Nephron progenitor cell (in vitro differentiated cells): Measurements from ENCODE around the gene ASTN2.

Source experiments
- DNase-seq: peaks from one replicate; pipeline ENCODE4 v3.0.0; 2021
- H3K27ac Mint-ChIP-seq: 2 replicates; pipeline ENCODE4 v1.8.0; 2021; ENCODE audit warnings: mild to moderate bottlenecking, moderate library complexity, mixed read lengths
- H3K27me3 Mint-ChIP-seq: 2 replicates; pipeline ENCODE4 v1.8.0; 2021; ENCODE audit warnings: mild to moderate bottlenecking, low read depth, mixed read lengths; ENCODE audit not compliant: poor library complexity
- H3K36me3 Mint-ChIP-seq: 2 replicates; pipeline ENCODE4 v1.8.0; 2021; ENCODE audit warnings: low read depth, mixed read lengths
- H3K4me1 Mint-ChIP-seq: 2 replicates; pipeline ENCODE4 v1.8.0; 2021; ENCODE audit warnings: mixed read lengths
- H3K4me3 Mint-ChIP-seq: 2 replicates; pipeline ENCODE4 v1.8.0; 2021; ENCODE audit warnings: mild to moderate bottlenecking, moderate library complexity, mixed read lengths
- H3K9me3 Mint-ChIP-seq: 2 replicates; pipeline ENCODE4 v1.8.0; 2021; ENCODE audit warnings: mild to moderate bottlenecking, moderate library complexity, mixed read lengths
- TF ChIP-seq, protein P1 (sequence below): fragments of 200-600 bp; sonication (generic); IDR thresholded peaks from 2 replicates; pipeline ENCODE4 v1.5.0; 2021; ENCODE audit warnings: antibody characterized with exemption

The ASTN2 gene

DNA sequence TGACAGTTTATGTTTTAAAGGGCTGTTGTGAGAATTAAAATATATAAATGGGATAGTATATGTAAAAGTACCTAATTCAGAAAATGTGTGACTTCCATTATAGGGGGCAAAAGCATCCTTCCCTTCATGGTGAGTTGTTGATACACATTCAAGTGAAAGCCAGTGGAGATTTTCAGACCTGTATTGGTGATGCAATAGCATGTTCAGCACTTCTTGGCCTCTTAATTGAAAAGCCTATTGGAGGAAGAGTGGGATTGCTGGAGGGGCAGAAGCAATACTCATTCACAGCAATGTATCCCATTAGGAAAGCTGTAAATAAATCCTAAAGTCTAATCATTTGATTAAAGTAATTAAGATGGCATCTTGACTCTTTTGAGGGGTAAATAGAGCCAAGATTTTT is 710.4 kb downstream of the ASTN2 start:
- Mint-ChIP-seq H3K27me3 (no peaks in the 10 kb centered on the region), H3K4me1 (no peaks in the 10 kb centered on the region)

DNA sequence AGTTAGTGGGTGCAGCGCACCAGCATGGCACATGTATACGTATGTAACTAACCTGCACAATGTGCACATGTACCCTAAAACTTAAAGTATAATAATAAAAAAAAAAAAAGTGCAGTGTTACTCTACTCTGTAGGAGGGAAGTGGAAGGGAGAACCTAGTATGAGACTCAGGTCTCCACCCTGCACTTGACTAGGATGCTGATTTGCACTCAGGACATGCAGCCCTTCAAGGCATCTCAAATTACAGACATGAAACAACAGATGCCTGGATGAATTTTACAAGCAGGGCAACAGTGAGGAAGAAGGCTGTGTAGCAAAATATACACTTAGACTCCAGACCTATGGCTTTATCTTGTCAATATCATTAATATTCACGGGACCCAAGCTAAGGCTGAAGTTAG is 711.2 kb downstream of the ASTN2 start:
- H3K4me3 Mint-ChIP-seq = no peak overlapping the region
- H3K27ac Mint-ChIP-seq = no peak overlapping the region
- H3K4me1 Mint-ChIP-seq = no peaks in the 10 kb centered on the region
- H3K27me3 Mint-ChIP-seq = no peaks in the 10 kb centered on the region
- H3K9me3 Mint-ChIP-seq = no peaks in the 10 kb centered on the region
- TF ChIP-seq, protein P1, sequence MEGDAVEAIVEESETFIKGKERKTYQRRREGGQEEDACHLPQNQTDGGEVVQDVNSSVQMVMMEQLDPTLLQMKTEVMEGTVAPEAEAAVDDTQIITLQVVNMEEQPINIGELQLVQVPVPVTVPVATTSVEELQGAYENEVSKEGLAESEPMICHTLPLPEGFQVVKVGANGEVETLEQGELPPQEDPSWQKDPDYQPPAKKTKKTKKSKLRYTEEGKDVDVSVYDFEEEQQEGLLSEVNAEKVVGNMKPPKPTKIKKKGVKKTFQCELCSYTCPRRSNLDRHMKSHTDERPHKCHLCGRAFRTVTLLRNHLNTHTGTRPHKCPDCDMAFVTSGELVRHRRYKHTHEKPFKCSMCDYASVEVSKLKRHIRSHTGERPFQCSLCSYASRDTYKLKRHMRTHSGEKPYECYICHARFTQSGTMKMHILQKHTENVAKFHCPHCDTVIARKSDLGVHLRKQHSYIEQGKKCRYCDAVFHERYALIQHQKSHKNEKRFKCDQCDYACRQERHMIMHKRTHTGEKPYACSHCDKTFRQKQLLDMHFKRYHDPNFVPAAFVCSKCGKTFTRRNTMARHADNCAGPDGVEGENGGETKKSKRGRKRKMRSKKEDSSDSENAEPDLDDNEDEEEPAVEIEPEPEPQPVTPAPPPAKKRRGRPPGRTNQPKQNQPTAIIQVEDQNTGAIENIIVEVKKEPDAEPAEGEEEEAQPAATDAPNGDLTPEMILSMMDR = no peak
- no peak for DNase-seq
- peaks cover 43% of the 10 kb centered on the region for H3K36me3 Mint-ChIP-seq

More for the DNA sequence above, 710.4 kb downstream of the ASTN2 start:
- no peak for DNase-seq
- Mint-ChIP-seq H3K9me3 (no peaks in the 10 kb centered on the region), H3K4me3 (no peak overlapping the region), H3K36me3 (peaks cover 34% of the 10 kb centered on the region), H3K27ac (no peak overlapping the region)
- TF ChIP-seq, protein P1 = no peak

DNA sequence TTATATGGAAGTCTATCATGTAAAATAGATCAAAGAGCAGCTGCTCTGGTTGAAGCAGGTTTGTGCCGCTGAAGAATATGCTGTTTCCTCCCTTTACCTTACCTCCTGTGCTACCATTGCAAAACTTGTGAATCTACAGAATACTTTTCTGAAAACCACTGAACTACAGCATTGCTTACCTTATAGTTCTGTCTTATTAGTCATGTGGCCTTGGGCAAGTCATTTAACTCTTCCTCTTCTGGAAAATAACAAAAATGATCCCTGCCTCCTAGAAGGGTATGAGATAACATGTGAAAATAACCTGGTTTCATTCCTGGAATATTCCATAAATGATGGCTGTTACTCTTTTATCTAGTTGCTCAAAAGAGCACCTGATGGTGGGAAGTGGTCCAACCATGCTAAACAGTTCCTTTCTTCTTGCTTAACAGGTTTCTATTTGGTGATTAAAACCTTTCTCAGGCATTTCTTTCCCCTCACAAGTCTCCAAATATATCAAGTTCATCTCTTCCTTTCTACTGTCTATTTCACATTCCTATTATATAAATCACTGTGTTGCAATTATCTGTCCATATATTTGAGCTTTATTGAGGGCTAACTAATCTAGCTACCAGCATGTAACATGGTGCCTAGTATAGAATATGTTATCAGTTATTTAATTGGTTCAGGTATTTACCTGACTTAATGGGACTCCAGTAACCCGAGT is 712.8 kb downstream of the ASTN2 start:
- Mint-ChIP-seq H3K27ac (no peak overlapping the region), H3K36me3 (peaks cover 58% of the 10 kb centered on the region)

DNA sequence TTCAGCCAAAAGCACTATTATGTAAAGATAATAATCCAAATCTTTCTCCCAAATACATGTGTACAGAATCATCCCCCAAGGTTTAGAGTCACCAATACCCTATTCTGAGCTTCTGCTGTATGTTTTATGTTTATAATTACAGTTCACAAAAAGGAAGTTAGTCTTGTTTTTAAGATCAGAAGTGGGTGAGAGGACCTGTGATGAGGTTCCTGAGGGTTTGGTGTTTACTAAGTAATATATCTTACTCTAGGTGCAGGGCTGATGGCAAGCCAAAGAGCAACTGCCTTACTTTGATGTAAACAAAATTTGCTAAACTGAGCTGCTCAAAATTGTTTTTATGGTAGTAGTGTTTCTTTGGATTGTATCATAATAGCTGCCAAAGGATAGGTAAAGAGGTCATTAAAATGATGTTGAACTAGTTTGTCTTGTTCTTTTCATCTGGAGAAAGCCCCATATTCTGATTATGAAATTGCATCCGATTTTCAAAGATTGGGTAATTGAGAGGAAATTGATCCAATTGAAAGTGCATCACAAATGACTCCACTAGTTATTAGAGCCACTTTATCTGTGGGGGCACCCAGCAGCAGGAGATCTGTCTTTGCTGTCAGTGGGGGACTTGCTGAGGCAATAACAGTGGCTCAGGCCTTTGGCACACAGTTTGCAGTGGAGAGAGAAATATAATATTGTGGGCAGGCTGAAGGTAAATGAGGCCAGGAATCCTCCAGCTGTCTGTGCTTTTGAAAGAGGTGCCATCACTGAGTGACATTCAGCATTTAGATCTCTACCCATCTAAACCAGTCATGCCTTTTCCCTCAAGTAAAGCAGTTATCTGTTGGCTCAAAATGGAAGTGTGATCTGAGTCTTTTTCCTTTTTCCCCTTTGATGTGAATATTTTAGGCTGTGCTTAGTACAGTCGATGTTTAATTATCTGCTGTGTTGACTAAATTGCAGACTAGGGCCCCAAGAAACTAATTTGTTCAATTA is 713.7 kb downstream of the ASTN2 start:
- Mint-ChIP-seq H3K27me3 (no peaks in the 10 kb centered on the region), H3K9me3 (no peaks in the 10 kb centered on the region), H3K4me1 (no peaks in the 10 kb centered on the region), H3K27ac (no peak overlapping the region), H3K36me3 (peaks cover 60% of the 10 kb centered on the region), H3K4me3 (no peak overlapping the region)
- TF ChIP-seq, protein P1 = no peak
- DNase-seq = no peak

More for the DNA sequence above, 712.8 kb downstream of the ASTN2 start:
- TF ChIP-seq, protein P1 = no peak
- no peaks in the 10 kb centered on the region for H3K27me3 Mint-ChIP-seq
- DNase-seq = no peak
- no peaks in the 10 kb centered on the region for H3K4me1 Mint-ChIP-seq
- H3K9me3 Mint-ChIP-seq = no peaks in the 10 kb centered on the region
- no peak overlapping the region for H3K4me3 Mint-ChIP-seq

DNA sequence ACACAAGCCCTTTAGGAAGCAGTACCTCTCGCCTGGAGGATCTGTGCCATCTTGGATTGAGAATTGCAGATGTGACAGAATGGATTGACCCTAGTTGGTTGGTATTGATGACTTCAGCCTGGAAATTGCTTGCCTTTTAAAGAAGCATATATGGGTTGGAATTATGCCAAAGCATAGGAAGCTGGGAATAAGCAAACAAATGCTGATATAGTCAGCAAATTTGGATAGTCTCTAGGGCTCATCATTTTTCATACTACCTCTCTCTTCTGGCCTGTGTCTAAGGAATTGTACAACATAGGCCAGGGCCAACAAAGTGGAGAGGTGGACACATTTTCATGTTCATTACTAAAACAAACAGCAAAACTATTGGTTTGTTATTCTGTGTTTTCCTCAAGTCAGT is 714.6 kb downstream of the ASTN2 start:
- H3K36me3 Mint-ChIP-seq = peaks cover 60% of the 10 kb centered on the region
- no peaks in the 10 kb centered on the region for H3K27me3 Mint-ChIP-seq
- H3K27ac Mint-ChIP-seq = no peak overlapping the region
- no peaks in the 10 kb centered on the region for H3K9me3 Mint-ChIP-seq
- no peaks in the 10 kb centered on the region for H3K4me1 Mint-ChIP-seq
- no peak for DNase-seq
- TF ChIP-seq, protein P1 = no peak
- H3K4me3 Mint-ChIP-seq = no peak overlapping the region
